Activated T-cell treated with anti-CD3 and anti-CD28 coated beads, Interleukin-2, amount 50 U/mL, for 48 hours (primary cell): ENCODE data around the gene TMC4.
A peak's percentile ranks its signal among the peaks of the same experiment; 100 is the strongest.

ENCODE experiments used
- DNase-seq, 2 experiments: peaks; one replicate each; pipeline ENCODE4 v3.0.0-alpha.2; 2020

Gene TMC4

GRCh38 chr19:54152878-54153524 lies 20.0 kb downstream of the TMC4 start:
- DNase-seq = no peak

DNA sequence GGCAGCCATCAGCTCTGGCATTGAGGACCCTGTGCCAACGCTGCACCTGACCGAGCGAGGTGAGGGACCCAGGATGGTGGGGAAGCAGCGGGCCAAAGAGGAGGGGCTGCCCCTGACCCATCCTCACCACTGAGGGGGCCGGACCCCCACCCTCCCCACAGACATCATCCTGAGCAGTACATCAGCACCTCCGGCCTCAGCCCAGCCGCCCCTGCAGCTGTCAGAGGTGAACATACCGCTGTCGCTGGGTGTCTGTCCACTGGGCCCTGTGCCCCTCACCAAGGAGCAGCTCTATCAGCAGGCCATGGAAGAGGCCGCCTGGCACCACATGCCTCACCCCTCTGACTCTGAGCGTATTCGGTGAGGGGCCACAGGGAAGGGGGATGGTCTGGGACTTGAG lies 20.7 kb downstream of the TMC4 start:
- DNase-seq = no peak

DNA sequence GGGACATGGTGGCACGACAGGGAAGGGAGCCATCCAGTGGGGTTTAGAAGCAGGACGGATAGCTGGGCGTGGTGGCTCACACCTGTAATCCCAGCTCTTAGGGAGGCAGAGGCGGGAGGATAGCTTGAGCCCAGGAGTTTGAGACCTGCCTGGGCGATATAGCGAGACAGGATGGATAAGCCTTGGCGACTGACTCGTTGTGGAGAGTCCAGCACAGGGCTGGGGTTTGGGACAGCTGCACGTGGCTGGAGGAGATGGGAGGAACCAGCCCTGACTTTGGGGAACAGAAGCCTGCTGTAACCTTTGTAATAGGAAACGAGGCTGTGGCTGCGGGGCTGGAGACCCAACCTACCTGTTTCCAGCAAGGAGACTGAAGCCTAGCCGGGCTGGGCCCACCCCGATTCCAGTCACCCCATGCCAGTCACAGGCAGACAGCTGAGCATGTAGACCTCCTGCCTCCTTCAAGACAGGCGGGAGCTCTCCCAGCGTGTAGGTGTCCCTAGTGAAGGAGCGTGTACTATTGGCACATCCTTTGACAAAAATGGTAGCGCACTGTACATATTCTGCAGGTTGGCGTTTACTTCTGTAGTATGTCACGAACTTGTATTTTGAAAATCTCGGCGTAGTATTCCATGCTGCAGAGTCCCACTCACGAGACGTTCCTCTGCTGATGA lies 21.5 kb downstream of the TMC4 start:
- DNase-seq = no peak

DNA sequence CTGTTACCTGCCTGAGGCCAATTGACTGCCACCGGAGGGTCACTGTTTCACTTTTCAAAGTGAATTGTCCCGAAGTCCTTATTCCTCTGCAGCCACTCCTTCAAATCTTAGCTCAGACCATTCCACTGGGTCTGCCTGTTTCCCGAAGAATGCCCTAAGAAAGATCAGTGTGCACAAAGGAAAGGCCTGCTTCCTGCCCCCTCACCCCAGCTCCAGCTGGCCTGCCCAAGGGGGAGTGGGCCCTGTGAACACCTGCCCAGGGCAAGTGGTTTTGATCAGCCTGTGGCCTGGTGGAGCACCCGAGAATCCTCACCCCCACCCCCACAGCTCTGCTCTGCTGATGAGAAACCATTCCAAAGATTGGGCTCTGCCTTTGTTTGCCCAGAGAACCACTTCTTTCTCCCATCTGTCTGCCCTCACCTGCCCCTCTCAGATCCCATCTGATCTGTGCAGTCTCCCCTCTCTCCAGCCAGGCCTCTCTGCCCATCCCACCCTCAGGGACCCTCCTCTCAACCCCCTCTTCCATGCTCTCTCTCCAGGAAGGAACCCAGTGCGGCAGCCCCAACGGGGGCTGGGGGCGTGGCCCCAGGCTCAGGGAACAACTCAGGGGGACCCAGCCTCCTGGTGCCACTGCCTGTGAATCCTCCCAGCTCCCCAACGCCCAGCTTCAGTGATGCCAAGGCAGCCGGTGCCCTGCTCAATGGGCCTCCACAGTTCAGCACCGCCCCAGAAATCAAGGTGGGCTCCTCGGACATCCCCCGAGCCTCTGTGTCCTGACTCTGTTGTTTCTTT lies 23.7 kb downstream of the TMC4 start:
- no peak for DNase-seq

- DNase-seq = no peak
Observed at GRCh38 chr19:54148158-54148557, 24.8 kb downstream of the TMC4 start.

DNA sequence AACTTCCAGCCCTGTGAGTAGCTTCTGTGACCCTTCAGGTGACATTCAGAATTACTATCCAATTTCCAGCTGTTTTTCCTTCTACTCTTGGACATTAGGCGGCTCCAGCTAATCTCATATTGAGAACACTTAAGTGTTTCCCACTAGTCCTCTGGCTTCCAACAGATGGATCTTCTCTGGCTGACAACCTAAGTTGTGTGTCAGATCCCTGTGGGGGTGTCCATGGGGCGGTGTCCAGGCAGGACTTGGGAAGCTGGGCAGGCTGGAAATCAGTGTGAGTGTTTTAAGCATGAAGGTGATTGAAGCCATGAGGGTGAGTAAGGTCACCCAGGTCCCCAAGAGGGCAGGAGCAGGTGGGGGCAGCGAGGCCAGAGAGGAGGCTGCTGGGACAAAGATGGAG lies 25.3 kb downstream of the TMC4 start:
- no peak for DNase-seq

GRCh38 chr19:54145541-54146158 lies 27.3 kb downstream of the TMC4 start:
- DNase-seq = no peak

GRCh38 chr19:54142166-54142780 lies 30.7 kb downstream of the TMC4 start:
- no peak for DNase-seq

DNA sequence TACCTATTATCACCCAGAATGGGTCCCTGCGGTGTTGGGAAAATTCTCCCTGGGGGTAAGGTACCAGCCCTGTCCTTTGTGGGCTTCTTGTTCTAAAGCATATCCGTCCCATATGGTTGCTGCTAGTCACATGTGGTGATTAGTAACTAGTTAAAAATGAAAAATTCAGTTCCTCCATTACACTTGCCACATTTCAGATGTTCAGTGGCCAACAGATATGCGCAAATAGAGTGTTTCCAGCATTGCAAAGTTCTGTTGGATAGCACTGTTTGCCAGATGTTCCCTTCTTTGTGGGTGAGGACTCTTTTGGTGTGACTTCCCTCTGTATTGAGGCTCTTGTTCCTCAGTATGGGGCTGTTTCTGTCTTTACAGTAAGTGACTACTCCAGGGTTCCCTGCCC lies 31.6 kb downstream of the TMC4 start:
- no peak for DNase-seq

DNA sequence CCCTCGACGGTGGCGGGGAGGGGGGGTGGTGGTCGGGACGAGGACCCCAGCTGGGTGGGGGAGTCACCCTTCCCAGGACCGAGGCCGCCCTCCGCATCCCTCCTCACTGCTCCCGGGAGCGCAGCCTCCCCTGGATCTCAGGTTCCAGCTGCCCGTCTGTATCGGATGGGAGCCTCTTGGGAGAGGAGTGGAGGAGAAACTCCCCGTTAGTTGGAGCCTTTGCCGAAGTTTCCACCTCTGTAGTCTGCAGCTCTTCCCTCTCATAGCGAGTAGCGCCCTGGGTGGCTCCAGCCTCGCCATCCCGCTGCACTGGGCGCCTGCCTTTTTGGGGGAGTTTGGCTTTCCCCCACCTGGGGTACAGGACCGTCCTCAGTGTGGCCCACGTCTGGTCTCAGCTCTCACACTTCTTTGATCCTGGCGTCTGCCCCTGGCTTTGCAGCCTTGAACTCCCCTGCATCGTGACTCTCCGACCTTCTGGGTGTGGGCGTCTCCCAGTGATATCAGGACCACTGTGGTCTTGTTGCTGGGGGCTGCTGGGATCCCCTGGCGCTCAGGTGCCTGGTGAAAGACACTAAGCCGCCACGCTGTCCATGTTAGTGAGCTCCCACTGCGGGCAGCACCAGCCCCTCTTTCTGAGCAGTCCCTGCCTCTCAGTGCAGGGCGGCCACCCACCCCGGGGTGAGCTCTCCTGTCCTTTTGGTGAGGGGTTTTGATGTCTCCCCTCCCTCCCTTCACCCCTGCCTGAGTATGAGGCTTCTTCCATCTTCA lies 34.3 kb downstream of the TMC4 start:
- peak; percentile 63 to 67 for DNase-seq

- peak; percentile 43 to 46 for DNase-seq
Observed at GRCh38 chr19:54137699-54138488, 35.1 kb downstream of the TMC4 start, which contains the start of gene CNOT3. CNOT3 (plus strand) TSS chr19:54137762; CDS start chr19:54142979, 5,217 bp downstream.

DNA sequence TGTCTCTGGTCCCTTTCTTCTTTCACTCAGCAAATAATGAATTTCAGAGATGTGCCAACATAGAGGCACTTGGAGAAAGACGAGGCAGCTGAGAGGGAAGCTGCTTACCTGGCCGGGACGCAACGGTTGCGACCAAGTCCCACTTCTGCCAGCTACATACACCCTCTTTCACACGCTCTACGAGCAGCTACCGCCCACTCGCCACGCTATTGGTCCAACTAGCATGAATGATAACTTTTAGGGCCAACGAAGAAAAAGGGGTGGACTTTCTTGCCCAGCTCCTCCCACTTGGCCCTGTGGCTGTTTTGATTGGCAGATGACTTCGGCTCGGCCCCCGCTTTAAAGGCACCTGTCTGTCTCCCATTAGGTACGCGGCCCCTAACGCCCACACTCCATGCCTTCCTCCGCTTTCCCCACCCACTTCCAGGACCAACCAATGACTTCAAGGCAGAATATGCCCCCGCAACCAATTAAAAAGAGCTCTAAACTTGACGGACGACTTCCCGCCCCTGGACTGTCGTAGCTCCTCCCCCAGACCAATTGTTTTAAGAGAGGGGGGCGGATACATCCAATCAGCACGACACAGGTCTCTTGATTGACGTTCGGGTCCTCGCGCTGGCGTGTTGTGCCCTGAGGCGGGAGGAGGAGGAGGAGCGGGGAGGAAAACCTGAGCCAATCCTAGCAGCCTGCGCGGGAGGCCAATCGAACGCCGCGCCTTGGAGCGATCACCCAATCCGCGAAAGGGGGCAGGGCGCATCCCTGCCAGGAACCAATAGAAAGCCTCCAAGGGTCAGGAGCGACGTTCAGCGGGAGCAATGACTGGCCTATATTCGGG lies 35.9 kb downstream of the TMC4 start:
- peak; percentile 98 to 99 for DNase-seq

DNA sequence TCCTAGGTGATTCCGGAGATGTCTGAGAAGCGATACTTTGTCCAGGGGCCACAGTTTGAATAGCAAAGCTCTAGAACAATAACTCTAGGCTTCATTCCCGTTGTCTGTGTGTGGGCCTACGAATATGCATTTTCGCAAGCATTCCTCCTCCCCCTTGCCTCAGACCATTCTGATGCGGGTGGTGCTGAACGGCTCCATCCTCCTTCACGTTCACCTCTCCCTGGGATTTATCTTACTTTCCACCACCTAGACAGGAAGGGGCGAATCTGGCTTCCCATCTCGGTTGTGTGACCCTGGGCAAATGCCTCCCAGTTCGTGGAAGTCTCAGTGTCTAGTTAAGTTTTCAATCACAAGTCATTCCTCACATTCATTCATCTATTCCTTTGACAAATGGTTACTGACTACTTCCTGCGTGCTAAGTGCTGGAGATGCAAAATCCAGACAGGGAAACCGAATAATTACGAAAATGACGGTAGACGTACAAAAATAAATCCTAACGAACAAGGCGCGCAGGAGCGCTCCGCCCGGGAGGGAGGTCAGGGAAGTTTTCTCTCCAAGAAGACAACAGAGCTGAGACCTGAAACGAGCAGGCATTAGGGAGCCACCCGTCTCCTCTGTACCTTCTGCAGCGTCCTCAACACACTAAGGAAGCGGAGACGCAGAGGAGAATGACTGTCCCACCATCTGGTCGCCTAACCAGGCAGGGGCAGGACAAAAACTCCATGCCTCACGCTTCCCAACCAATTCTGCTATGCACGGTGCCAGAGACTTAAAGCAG lies 36.7 kb downstream of the TMC4 start:
- no peak for DNase-seq

DNA sequence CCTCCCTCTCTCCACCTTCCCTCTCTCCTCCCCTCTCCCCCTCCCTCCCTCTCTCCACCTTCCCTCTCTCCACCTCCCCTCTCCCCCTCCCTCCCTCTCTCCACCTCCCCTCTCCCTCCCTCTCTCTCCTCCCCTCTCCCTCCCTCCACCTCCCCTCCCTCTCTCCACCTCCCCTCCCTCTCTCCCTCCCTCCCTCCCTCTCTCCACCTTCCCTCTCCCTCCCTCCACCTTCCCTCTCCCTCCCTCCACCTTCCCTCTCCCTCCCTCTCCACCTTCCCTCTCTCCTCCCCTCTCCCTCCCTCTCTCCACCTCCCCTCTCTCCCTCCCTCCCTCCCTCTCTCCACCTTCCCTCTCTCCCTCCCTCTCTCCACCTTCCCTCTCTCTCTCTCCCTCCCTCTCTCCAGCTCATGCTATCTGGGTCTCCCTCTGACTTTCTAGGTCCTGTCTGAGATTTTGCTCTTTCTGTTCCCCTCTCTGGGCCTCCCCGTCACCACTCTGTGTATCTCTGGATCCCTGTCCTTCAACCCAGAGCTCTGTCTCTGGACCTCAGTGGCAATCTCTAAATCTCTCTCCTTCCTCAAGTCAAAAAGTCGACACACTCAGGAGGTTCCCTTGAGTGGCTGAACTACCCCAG lies 38.9 kb downstream of the TMC4 start:
- DNase-seq = no peak

GRCh38 chr19:54133312-54133956 lies 39.5 kb downstream of the TMC4 start:
- no peak for DNase-seq

DNA sequence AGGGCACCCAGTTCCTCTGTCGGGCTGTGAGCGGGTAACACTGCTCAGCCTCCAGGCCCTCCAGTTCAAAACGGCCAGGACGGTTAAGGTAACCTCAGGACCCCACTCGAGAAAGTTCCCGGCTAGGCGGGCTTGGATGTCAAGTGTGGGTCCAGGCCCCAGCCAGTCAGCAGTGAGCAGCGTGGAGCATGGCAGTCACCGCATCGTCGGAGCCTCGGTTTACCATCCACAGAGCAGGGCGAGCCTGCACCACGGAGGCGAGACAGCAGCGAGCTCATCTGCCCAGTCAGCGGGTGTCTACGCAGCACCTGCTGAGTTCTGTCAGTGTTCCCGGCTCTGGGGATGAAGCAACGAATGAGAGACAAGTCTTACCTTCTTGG lies 43.4 kb downstream of the TMC4 start:
- DNase-seq = no peak

GRCh38 chr19:54128796-54129616 lies 44.0 kb downstream of the TMC4 start:
- DNase-seq = no peak

DNA sequence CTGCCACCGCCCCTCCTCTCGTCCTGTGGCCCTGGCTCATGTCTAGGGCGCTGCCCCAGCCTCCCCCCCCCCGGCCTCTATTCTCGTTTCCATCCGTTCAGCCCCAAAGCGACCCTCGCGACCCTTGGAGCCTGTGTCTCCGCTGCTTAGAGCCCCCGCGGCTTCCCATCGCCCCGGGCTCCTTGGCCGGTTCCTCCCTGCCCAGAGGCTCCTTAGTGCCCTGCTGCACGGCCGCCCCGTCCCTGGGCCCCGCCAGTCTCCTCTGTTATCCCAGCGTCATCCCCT lies 44.6 kb downstream of the TMC4 start:
- DNase-seq = no peak
